Placental pericyte (primary cell): ENCODE results near the gene HBM. TPM values are rescaled to one million over a fixed set of nuclear protein-coding genes. Genes with fewer than 3 reads are reported as not detected.

Experiments
- small RNA-seq: library from RNA; depleted of rRNA; stranded (forward); fragments of <200 nt; gene quantifications from one replicate; pipeline ENCODE3, GENCODE V24; 2012; ENCODE audit warnings: low replicate concordance
- total RNA-seq: library from RNA; depleted of rRNA; stranded (reverse); fragments of >200 nt; gene quantifications from 2 replicates; pipeline ENCODE4 v1.2.3, GENCODE V29; 2012

The HBM gene
- not detected in 2 replicates for total RNA-seq

GRCh38 chr16:165539-166374 is at the start of gene HBM:
HBM (plus strand) TSS chr16:165978; CDS start chr16:165998, 20 bp downstream.

DNA sequence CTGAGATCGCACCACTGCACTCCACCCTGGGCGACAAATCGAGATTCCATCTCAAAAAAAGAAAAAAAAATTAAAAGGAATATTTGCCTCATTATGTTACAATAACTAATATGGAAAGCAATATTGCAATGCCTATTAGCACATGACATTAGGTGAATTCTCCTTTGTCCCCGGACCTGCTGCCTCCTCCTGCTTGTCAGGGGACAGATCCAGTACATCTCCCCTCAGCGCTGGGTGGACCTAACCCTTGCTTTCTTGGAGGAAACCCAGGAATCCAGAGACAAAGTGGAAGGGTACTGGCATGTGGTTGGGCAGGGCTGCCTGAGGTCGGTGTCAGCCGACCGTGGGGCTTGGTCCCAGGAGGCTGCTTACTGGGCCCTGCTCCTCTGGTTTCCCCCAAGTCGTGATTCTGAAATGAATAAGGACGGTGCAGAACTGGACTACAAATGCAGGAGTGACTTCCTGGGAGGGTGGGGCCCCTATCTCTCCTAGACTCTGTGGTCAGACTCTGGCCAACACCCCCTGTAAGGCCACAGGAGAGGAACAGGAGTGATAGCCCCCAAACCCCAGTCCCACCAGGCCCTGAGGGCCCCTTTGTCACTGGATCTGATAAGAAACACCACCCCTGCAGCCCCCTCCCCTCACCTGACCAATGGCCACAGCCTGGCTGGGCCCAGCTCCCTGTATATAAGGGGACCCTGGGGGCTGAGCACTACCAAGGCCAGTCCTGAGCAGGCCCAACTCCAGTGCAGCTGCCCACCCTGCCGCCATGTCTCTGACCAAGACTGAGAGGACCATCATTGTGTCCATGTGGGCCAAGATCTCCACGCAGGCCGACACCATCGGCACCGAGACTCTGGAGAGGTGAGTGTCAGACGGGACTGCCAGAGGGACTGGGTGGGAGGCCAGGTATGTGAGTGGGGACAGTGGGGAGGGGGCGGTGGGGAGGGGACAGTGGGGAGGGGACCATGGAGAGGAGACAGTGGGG is 13.3 kb upstream of the HBM start, which contains the start of gene HBZ:
Gene HBZ (plus strand): TSS at position 504 of the 988 bp plus-strand sequence. CDS start 266 bp downstream, at position 770.

GRCh38 chr16:172374-172941 is 6.7 kb downstream of the HBM start, which contains the start of gene HBA2:
HBA2 (plus strand) TSS chr16:172876; CDS start chr16:172913, 37 bp downstream.

DNA sequence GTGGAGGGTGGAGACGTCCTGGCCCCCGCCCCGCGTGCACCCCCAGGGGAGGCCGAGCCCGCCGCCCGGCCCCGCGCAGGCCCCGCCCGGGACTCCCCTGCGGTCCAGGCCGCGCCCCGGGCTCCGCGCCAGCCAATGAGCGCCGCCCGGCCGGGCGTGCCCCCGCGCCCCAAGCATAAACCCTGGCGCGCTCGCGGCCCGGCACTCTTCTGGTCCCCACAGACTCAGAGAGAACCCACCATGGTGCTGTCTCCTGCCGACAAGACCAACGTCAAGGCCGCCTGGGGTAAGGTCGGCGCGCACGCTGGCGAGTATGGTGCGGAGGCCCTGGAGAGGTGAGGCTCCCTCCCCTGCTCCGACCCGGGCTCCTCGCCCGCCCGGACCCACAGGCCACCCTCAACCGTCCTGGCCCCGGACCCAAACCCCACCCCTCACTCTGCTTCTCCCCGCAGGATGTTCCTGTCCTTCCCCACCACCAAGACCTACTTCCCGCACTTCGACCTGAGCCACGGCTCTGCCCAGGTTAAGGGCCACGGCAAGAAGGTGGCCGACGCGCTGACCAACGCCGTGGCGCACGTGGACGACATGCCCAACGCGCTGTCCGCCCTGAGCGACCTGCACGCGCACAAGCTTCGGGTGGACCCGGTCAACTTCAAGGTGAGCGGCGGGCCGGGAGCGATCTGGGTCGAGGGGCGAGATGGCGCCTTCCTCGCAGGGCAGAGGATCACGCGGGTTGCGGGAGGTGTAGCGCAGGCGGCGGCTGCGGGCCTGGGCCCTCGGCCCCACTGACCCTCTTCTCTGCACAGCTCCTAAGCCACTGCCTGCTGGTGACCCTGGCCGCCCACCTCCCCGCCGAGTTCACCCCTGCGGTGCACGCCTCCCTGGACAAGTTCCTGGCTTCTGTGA is 11.0 kb downstream of the HBM start, which contains the start of gene HBA1:
Gene HBA1 (plus strand): TSS at position 204 of the 906 bp plus-strand sequence. CDS start 37 bp downstream, at position 241.

GRCh38 chr16:180101-180675 is 14.4 kb downstream of the HBM start, which contains the start of gene HBQ1:
HBQ1 (plus strand) TSS chr16:180459; CDS start chr16:180487, 28 bp downstream.

Small RNAs within 50 kb of the gene (small RNA-seq; reads per million reads assigned to genes)
- gene RF00019, result not detected

Other genes starting within 250 kb of the HBM start
- 1.5 and 3.1 TPM in 2 replicates for gene POLR3K, start 112.4 kb upstream of the HBM start, total RNA-seq
- gene SNRNP25, start 112.2 kb upstream of the HBM start, total RNA-seq, result 10.7 and 17.3 TPM in 2 replicates
- 71.1 and 96.6 TPM in 2 replicates for gene RHBDF1, start 93.3 kb upstream of the HBM start, total RNA-seq
- gene MPG, start 87.8 kb upstream of the HBM start, total RNA-seq, result 147 and 251 TPM in 2 replicates
- gene NPRL3, start 27.3 kb upstream of the HBM start, total RNA-seq, result 12.9 and 14.2 TPM in 2 replicates
- gene HBZ, start 13.3 kb upstream of the HBM start, total RNA-seq, result not detected in 2 replicates
- gene HBA2, start 6.9 kb downstream of the HBM start, total RNA-seq, result not detected in 2 replicates
- not detected in 2 replicates for gene HBA1, start 10.7 kb downstream of the HBM start, total RNA-seq
- not detected in 2 replicates for gene HBQ1, start 14.5 kb downstream of the HBM start, total RNA-seq
- gene LUC7L, start 63.5 kb downstream of the HBM start, total RNA-seq, result 31.5 and 59.0 TPM in 2 replicates
- gene FAM234A, start 68.8 kb downstream of the HBM start, total RNA-seq, result 58.8 and 81.4 TPM in 2 replicates
- gene RGS11, start 110.0 kb downstream of the HBM start, total RNA-seq, result 1.0 and 2.4 TPM in 2 replicates
- 0.44 TPM in 1 of 2 replicates, not detected in the other for gene ARHGDIG, start 114.6 kb downstream of the HBM start, total RNA-seq
- gene PDIA2, start 117.2 kb downstream of the HBM start, total RNA-seq, result 0.57 and 2.8 TPM in 2 replicates
- gene AXIN1, start 186.7 kb downstream of the HBM start, total RNA-seq, result 25.8 and 28.2 TPM in 2 replicates
- 76.4 and 85.0 TPM in 2 replicates for gene MRPL28, start 204.6 kb downstream of the HBM start, total RNA-seq
- gene PGAP6, start 216.0 kb downstream of the HBM start, total RNA-seq, result 109 and 146 TPM in 2 replicates
- gene NME4, start 231.2 kb downstream of the HBM start, total RNA-seq, result 96.1 and 115 TPM in 2 replicates
- 8.8 and 10.2 TPM in 2 replicates for gene DECR2, start 235.9 kb downstream of the HBM start, total RNA-seq